HepG2 (cell line): Measurements from ENCODE around the gene DNLZ. TPM values are rescaled to one million over a fixed set of nuclear protein-coding genes. Genes with fewer than 3 reads are reported as not detected.

Experiments used
- AGO2 ChIP-seq: fragments of 200-400 bp; formaldehyde crosslinking; optimal IDR thresholded peaks from 2 replicates; pipeline ENCODE3; 2017; ENCODE audit warnings: mild to moderate bottlenecking, low read depth, low read length, moderate library complexity
- ATM ChIP-seq: fragments of 450-650 bp; IDR thresholded peaks from 2 replicates; pipeline ENCODE4 v1.7.1; 2017; ENCODE audit warnings: mild to moderate bottlenecking, borderline replicate concordance
- HDAC1 ChIP-seq: sonication (generic); formaldehyde crosslinking; IDR thresholded peaks from 2 replicates; pipeline ENCODE4 v1.5.1; 2020; ENCODE audit warnings: mild to moderate bottlenecking, missing genetic modification reagents
- IRF1 ChIP-seq: sonication (generic); formaldehyde crosslinking; IDR thresholded peaks from 2 replicates; pipeline ENCODE4 v1.4.0; 2020; ENCODE audit warnings: low read depth, mild to moderate bottlenecking, missing genetic modification reagents
- MZF1 ChIP-seq: sonication (generic); formaldehyde crosslinking; IDR thresholded peaks from 2 replicates; pipeline ENCODE4 v1.8.1; 2023; ENCODE audit warnings: mild to moderate bottlenecking, missing genetic modification reagents, borderline replicate concordance
- RARG ChIP-seq: sonication (generic); formaldehyde crosslinking; IDR thresholded peaks from 2 replicates; pipeline ENCODE4 v1.4.0; 2020; ENCODE audit warnings: low read depth, mild to moderate bottlenecking, missing genetic modification reagents
- RNF219 ChIP-seq: sonication (generic); formaldehyde crosslinking; IDR thresholded peaks from 2 replicates; pipeline ENCODE4 v1.5.0; 2020; ENCODE audit warnings: mild to moderate bottlenecking, missing genetic modification reagents
- STAT5B ChIP-seq: sonication (generic); formaldehyde crosslinking; IDR thresholded peaks from 2 replicates; pipeline ENCODE4 v1.4.0; 2020; ENCODE audit warnings: missing genetic modification reagents
- TBX2 ChIP-seq: sonication (generic); formaldehyde crosslinking; IDR thresholded peaks from 2 replicates; pipeline ENCODE4 v1.5.0; 2020; ENCODE audit warnings: missing genetic modification reagents, mild to moderate bottlenecking, borderline replicate concordance
- THYN1 ChIP-seq: sonication (generic); formaldehyde crosslinking; IDR thresholded peaks from 2 replicates; pipeline ENCODE4 v1.8.1; 2023; ENCODE audit warnings: low read depth, mild to moderate bottlenecking, moderate library complexity, missing genetic modification reagents, borderline replicate concordance
- YY1 ChIP-seq: IDR thresholded peaks from 2 replicates; pipeline ENCODE4 v1.6.1; 2011; ENCODE audit warnings: low read length, low read depth, moderate library complexity, mild to moderate bottlenecking; ENCODE audit not compliant: insufficient read depth, insufficient replicate concordance
- ZBTB7A ChIP-seq: sonication (generic); formaldehyde crosslinking; IDR thresholded peaks from 2 replicates; pipeline ENCODE4 v1.8.0; 2022; ENCODE audit warnings: mild to moderate bottlenecking, missing genetic modification reagents
- ZFX ChIP-seq: sonication (generic); formaldehyde crosslinking; IDR thresholded peaks from 2 replicates; pipeline ENCODE4 v1.4.0; 2020; ENCODE audit warnings: mild to moderate bottlenecking, low read depth, missing genetic modification reagents, moderate library complexity
- ZFYVE20 ChIP-seq: sonication (generic); formaldehyde crosslinking; IDR thresholded peaks from 2 replicates; pipeline ENCODE4 v1.8.0; 2023; ENCODE audit warnings: low read depth, mild to moderate bottlenecking, moderate library complexity, missing genetic modification reagents, borderline replicate concordance
- ZGPAT ChIP-seq: IDR thresholded peaks from 2 replicates; pipeline ENCODE4 v1.6.1; 2016; ENCODE audit warnings: mild to moderate bottlenecking
- ZNF260 ChIP-seq: sonication (generic); formaldehyde crosslinking; IDR thresholded peaks from 2 replicates; pipeline ENCODE4 v1.4.0; 2020; ENCODE audit warnings: missing genetic modification reagents, low read depth, mild to moderate bottlenecking, borderline replicate concordance
- ZNF7 ChIP-seq: IDR thresholded peaks from 2 replicates; pipeline ENCODE4 v1.6.1; 2016; ENCODE audit warnings: missing biosample characterization, missing genetic modification reagents
- ZNF879 ChIP-seq: sonication (generic); formaldehyde crosslinking; IDR thresholded peaks from 2 replicates; pipeline ENCODE4 v1.8.1; 2023; ENCODE audit warnings: missing genetic modification reagents
- polyA plus RNA-seq, 8 experiments: library from polyadenylated mRNA; depleted of rRNA in 3 of 8; stranded (reverse) in 7 of 8; unstranded in 1 of 8; fragments of >200 nt; fragmentation: Illumina TruSeq in 4 of 8; extraction: Trizol in 4 of 8; gene quantifications; 2 replicates each; pipeline versions ENCODE4 v1.2.1 to v1.2.3, GENCODE V29; 2011 to 2016; ENCODE audit warnings: low read depth in 4 of 8, missing spikeins in 1 of 8, mixed read lengths in 1 of 8; ENCODE audit not compliant: insufficient read depth in 1 of 8
- total RNA-seq, 5 experiments: library from RNA; depleted of rRNA; stranded (reverse); fragments of >200 nt; fragmentation: Illumina TruSeq; extraction: Trizol; gene quantifications; 2 replicates each; pipeline ENCODE4 v1.2.3, GENCODE V29; 2016; ENCODE audit warnings: low read depth in 1 of 5
- TF ChIP-seq, protein P1 (sequence below): fragments of 450-650 bp; IDR thresholded peaks from 2 replicates; pipeline ENCODE4 v1.6.1; 2016
- TF ChIP-seq, protein P2 (sequence below): sonication (generic); formaldehyde crosslinking; IDR thresholded peaks from 2 replicates; pipeline ENCODE4 v1.8.0; 2022; ENCODE audit warnings: mild to moderate bottlenecking, missing genetic modification reagents, moderate library complexity
- TF ChIP-seq, protein P3 (sequence below): sonication (generic); formaldehyde crosslinking; IDR thresholded peaks from 2 replicates; pipeline ENCODE4 v1.4.0; 2020; ENCODE audit warnings: mild to moderate bottlenecking, missing genetic modification reagents

DNLZ gene
- total and polyA plus RNA-seq, 2 of the 13 experiments (the other 11 are each of a cell fraction or from before 2014, with no cell fraction given), result 3.4 to 8.0 TPM

DNA sequence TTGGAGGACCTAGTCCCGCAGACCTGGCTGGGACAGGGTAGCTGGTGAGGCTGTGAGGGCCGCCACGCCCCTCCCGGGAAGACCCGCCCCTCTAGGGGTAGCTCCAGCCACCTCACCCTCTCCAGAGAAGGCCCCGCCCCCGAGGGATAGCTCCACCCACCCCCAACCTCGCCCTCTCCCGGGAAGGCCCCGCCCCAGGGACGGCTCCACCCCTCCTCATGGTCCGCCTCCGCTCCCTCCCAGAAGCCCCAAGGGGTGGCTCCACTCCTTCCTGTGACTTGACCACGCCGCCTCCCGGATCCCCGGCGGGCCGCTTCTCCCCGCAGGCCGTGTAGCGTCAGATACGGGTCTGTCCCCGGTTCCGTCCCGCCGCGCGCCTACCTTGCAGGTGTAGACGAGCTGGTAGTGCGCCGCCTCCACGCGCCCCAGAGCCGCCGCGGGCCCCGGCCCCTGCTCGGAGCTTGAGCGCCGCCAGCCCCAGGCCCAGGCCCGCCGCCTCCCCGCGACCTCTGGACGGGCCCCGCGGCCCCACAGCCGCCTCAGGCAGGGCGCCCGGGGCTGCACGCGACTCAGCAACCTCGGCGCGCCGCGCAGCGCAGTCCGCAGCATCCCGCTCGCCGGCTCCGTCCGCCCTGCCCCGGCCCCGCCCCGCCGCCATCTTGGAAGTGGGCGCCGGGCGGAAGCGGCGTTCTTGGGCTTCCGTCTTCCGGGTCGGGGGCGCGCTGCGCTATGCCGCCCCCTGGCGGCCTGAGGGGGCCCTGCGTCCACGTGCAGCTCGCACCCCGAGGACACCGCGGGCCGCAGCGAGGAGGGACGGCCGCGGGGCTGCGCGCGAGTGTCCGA is at the start of gene DNLZ (continued):
- TF ChIP-seq IRF1 (CRISPR knock-in tag), result peak; percentile 44; the same call in 1 of the 2 replicates
- TF ChIP-seq RARG (CRISPR knock-in tag), result 0 out of 2 replicates have a peak, but pooled peaks have one; percentile 36
- peak; percentile 79 for TF ChIP-seq TBX2
- TF ChIP-seq STAT5B, result peak; percentile 54; the same call in 1 of the 2 replicates
- TF ChIP-seq ATM, result no peak
- no peak for TF ChIP-seq THYN1 (CRISPR knock-in tag)
- TF ChIP-seq ZFX, result peak; percentile 85
- TF ChIP-seq ZNF879, result 0 out of 2 replicates have a peak, but pooled peaks have one; percentile 41
- TF ChIP-seq ZNF7 (CRISPR knock-in tag), result no peak
- TF ChIP-seq, protein P1, sequence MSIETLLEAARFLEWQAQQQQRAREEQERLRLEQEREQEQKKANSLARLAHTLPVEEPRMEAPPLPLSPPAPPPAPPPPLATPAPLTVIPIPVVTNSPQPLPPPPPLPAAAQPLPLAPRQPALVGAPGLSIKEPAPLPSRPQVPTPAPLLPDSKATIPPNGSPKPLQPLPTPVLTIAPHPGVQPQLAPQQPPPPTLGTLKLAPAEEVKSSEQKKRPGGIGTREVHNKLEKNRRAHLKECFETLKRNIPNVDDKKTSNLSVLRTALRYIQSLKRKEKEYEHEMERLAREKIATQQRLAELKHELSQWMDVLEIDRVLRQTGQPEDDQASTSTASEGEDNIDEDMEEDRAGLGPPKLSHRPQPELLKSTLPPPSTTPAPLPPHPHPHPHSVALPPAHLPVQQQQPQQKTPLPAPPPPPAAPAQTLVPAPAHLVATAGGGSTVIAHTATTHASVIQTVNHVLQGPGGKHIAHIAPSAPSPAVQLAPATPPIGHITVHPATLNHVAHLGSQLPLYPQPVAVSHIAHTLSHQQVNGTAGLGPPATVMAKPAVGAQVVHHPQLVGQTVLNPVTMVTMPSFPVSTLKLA, result peak; percentile 47; the same call in 1 of the 2 replicates
- TF ChIP-seq HDAC1, result peak; percentile 85
- TF ChIP-seq YY1, result peak; percentile 99
- TF ChIP-seq, protein P2, sequence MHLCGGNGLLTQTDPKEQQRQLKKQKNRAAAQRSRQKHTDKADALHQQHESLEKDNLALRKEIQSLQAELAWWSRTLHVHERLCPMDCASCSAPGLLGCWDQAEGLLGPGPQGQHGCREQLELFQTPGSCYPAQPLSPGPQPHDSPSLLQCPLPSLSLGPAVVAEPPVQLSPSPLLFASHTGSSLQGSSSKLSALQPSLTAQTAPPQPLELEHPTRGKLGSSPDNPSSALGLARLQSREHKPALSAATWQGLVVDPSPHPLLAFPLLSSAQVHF (CRISPR knock-in tag), result peak; percentile 97
- TF ChIP-seq, protein P3, sequence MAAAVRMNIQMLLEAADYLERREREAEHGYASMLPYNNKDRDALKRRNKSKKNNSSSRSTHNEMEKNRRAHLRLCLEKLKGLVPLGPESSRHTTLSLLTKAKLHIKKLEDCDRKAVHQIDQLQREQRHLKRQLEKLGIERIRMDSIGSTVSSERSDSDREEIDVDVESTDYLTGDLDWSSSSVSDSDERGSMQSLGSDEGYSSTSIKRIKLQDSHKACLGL, result peak; percentile 86
- no peak for TF ChIP-seq ZNF260
- TF ChIP-seq RNF219 (CRISPR knock-in tag), result no peak
- TF ChIP-seq AGO2, result peak; percentile 97
- TF ChIP-seq ZGPAT (CRISPR knock-in tag), result peak; percentile 89
- TF ChIP-seq ZFYVE20 (CRISPR knock-in tag), result 0 out of 2 replicates have a peak, but pooled peaks have one; percentile 58
- 0 out of 2 replicates have a peak, but pooled peaks have one; percentile 45 for TF ChIP-seq ZBTB7A (CRISPR knock-in tag)
- TF ChIP-seq MZF1, result no peak
